CD14-positive monocyte (primary cell): ENCODE data around the gene EPG5. TPM values are rescaled to one million over a fixed set of nuclear protein-coding genes. Genes with fewer than 3 reads are reported as not detected.

ENCODE experiments used
- DNase-seq, 3 donors: peaks; one replicate each; pipeline ENCODE4 v3.0.0-alpha.2; 2011 to 2022
- H2AFZ ChIP-seq: 2 replicates; pipeline ENCODE4 v1.6.0; 2012; ENCODE audit warnings: mild to moderate bottlenecking, low read depth, low read length, inconsistent platforms; ENCODE audit not compliant: insufficient read depth, poor library complexity, severe bottlenecking
- H3K27ac ChIP-seq, 2 donors: 1 replicate in 1 of 2; 2 replicates in 1 of 2; pipeline ENCODE4 v1.5.1; 2012 to 2013; ENCODE audit warnings: low read length in 2 of 2, control low read depth in 1 of 2, inconsistent platforms in 1 of 2, low read depth in 1 of 2, mild to moderate bottlenecking in 1 of 2
- H3K27me3 ChIP-seq, 2 donors: one replicate each; pipeline versions ENCODE4 v1.6.0 to v1.6.1; 2011 to 2013; ENCODE audit warnings: low read length in 2 of 2; ENCODE audit not compliant: control insufficient read depth in 2 of 2, insufficient read depth in 2 of 2
- H3K36me3 ChIP-seq, 2 donors: replicated peaks in 1 of 2; 1 replicate in 1 of 2; 2 replicates in 1 of 2; pipeline versions ENCODE4 v1.5.1 to v1.6.1; 2012 to 2013; ENCODE audit warnings: low read length in 2 of 2, control low read depth in 1 of 2, inconsistent platforms in 1 of 2, mild to moderate bottlenecking in 1 of 2; ENCODE audit not compliant: insufficient read depth in 2 of 2, control insufficient read depth in 1 of 2
- H3K4me1 ChIP-seq, 2 donors: 1 replicate in 1 of 2; 2 replicates in 1 of 2; pipeline versions ENCODE4 v1.5.1 to v1.6.1; 2012 to 2013; ENCODE audit warnings: low read length in 2 of 2, control low read depth in 1 of 2, inconsistent platforms in 1 of 2, mild to moderate bottlenecking in 1 of 2, moderate library complexity in 1 of 2; ENCODE audit not compliant: insufficient read depth in 2 of 2, control insufficient read depth in 1 of 2
- H3K4me2 ChIP-seq: replicated peaks from 2 replicates; pipeline ENCODE3; 2012; ENCODE audit warnings: low read length, moderate library complexity, mild to moderate bottlenecking; ENCODE audit not compliant: poor library complexity, severe bottlenecking; ENCODE audit errors: extremely low read depth
- H3K4me3 ChIP-seq, 3 experiments: fragments of 200-600 bp in 1 of 3; sonication (generic) in 1 of 3; replicated peaks in 1 of 3; 1 replicate in 2 of 3; 2 replicates in 1 of 3; pipeline ENCODE4 v1.5.1; 2011 to 2013; ENCODE audit warnings: low read length in 3 of 3, mild to moderate bottlenecking in 3 of 3, control low read depth in 2 of 3, low read depth in 2 of 3, inconsistent platforms in 1 of 3, moderate library complexity in 1 of 3
- H3K79me2 ChIP-seq: 2 replicates; pipeline ENCODE4 v1.6.0; 2012; ENCODE audit warnings: mild to moderate bottlenecking, control low read depth, inconsistent platforms, low read length, moderate library complexity; ENCODE audit not compliant: insufficient read depth
- H3K9ac ChIP-seq: 2 replicates; pipeline ENCODE4 v1.6.0; 2017; ENCODE audit warnings: low read length, mild to moderate bottlenecking; ENCODE audit not compliant: insufficient read depth, poor library complexity, severe bottlenecking
- H3K9me3 ChIP-seq, 2 donors: replicated peaks in 1 of 2; 1 replicate in 1 of 2; 2 replicates in 1 of 2; pipeline versions ENCODE4 v1.5.1 to v1.6.1; 2012 to 2013; ENCODE audit warnings: low read length in 2 of 2, control low read depth in 1 of 2; ENCODE audit not compliant: control insufficient read depth in 1 of 2, insufficient read depth in 1 of 2
- H4K20me1 ChIP-seq: 2 replicates; pipeline ENCODE4 v1.6.0; 2012; ENCODE audit warnings: mild to moderate bottlenecking, low read length, control low read depth, moderate library complexity; ENCODE audit not compliant: insufficient read depth
- H3K27ac Mint-ChIP-seq, 7 donors: one replicate each; pipeline ENCODE4 v1.8.0; 2020; ENCODE audit warnings: mild to moderate bottlenecking in 7 of 7, mixed read lengths in 7 of 7, moderate library complexity in 6 of 7, inconsistent platforms in 2 of 7
- H3K27me3 Mint-ChIP-seq, 3 donors: one replicate each; pipeline ENCODE4 v1.8.0; 2021 to 2022; ENCODE audit warnings: low read depth in 3 of 3, mild to moderate bottlenecking in 3 of 3, mixed read lengths in 3 of 3, moderate library complexity in 3 of 3, inconsistent platforms in 1 of 3
- H3K36me3 Mint-ChIP-seq, 2 donors: one replicate each; pipeline ENCODE4 v1.8.0; 2020; ENCODE audit warnings: mixed read lengths in 2 of 2, inconsistent platforms in 1 of 2, mild to moderate bottlenecking in 1 of 2
- H3K4me1 Mint-ChIP-seq: one replicate; pipeline ENCODE4 v1.8.0; 2020; ENCODE audit warnings: mild to moderate bottlenecking, mixed read lengths
- H3K4me3 Mint-ChIP-seq, 2 donors: one replicate each; pipeline ENCODE4 v1.8.0; 2020; ENCODE audit warnings: mild to moderate bottlenecking in 2 of 2, mixed read lengths in 2 of 2, moderate library complexity in 1 of 2
- H3K9me3 Mint-ChIP-seq, 7 donors: one replicate each; pipeline ENCODE4 v1.8.0; 2020 to 2022; ENCODE audit warnings: mixed read lengths in 7 of 7, mild to moderate bottlenecking in 6 of 7, moderate library complexity in 6 of 7, inconsistent platforms in 2 of 7
- WGBS: methylation state at CpG from one replicate; pipeline ENCODE4 v1.1.5; 2013; ENCODE audit warnings: missing lambda C conversion rate; ENCODE audit not compliant: insufficient coverage; 5-methylcytosine and 5-hydroxymethylcytosine counted together
- intact Hi-C, 2 donors: fragments of 100-400 bp; cut with micrococcal nuclease; formaldehyde crosslinking; loops; one replicate each; pipeline versions ENCODE4 v1.15.0 to v1.15.1; 2023
- polyA plus RNA-seq, 3 donors: library from polyadenylated mRNA; depleted of rRNA in 1 of 3; unstranded in 2 of 3; stranded (reverse) in 1 of 3; fragments of 300-500 nt in 2 of 3; fragments of >200 nt in 1 of 3; fragmentation: Illumina TruSeq in 2 of 3; gene quantifications; 1 replicate in 2 of 3; 2 replicates in 1 of 3; pipeline ENCODE4 v1.2.3, GENCODE V29; 2012 to 2021
- TF ChIP-seq, protein P1 (sequence below): fragments of 200-600 bp; IDR thresholded peaks from one replicate; pipeline ENCODE4 v1.8.0; 2022; ENCODE audit warnings: antibody characterized with exemption, mild to moderate bottlenecking

Gene EPG5
- polyA plus RNA-seq, 3 donors, result 1.3 to 15.9 (median 1.4) TPM

DNA sequence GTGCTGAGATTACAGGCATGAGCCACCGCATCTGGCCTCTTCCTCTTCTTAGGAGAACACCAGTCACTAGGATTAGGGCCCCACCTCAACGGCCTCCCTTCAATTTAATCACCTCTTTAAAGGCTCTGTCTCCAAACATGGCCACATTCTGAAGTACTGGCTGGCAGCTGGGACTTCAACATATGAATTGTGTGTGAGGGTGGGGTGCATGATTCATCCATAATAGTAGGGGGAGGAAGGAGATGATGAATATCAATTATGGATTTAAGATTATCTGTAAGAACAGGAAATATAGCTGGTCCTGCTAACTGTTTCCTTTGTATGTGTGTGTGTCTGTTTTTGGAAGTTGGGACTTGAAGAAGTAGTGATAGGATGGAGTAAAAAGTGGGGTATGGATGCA is 14.7 kb upstream of the EPG5 start:
- H3K27me3 Mint-ChIP-seq, result peaks cover 0 to 2% (median 0%) of the 10 kb centered on the region in 3 donors
- intact Hi-C loops, result no loop called here
- H3K4me1 Mint-ChIP-seq, result peaks cover 52% of the 10 kb centered on the region
- Histone ChIP-seq H3K4me2 (no peak overlapping the region), H3K27ac (no peak overlapping the region), H2AFZ (no peak overlapping the region), H3K27me3 (no peaks in the 10 kb centered on the region), H3K36me3 (peaks cover 0 to 18% of the 10 kb centered on the region in 2 donors), H3K9ac (no peak overlapping the region), H3K79me2 (no peaks in the 10 kb centered on the region), H3K4me1 (peaks cover 16 to 32% of the 10 kb centered on the region in 2 donors), H4K20me1 (no peaks in the 10 kb centered on the region), H3K4me3 (no peak overlapping the region), H3K9me3 (no peaks in the 10 kb centered on the region)
- no peak overlapping the region for H3K4me3 Mint-ChIP-seq
- no peak for DNase-seq
- peaks cover 9 to 22% of the 10 kb centered on the region in 2 donors for H3K36me3 Mint-ChIP-seq
- TF ChIP-seq, protein P1, sequence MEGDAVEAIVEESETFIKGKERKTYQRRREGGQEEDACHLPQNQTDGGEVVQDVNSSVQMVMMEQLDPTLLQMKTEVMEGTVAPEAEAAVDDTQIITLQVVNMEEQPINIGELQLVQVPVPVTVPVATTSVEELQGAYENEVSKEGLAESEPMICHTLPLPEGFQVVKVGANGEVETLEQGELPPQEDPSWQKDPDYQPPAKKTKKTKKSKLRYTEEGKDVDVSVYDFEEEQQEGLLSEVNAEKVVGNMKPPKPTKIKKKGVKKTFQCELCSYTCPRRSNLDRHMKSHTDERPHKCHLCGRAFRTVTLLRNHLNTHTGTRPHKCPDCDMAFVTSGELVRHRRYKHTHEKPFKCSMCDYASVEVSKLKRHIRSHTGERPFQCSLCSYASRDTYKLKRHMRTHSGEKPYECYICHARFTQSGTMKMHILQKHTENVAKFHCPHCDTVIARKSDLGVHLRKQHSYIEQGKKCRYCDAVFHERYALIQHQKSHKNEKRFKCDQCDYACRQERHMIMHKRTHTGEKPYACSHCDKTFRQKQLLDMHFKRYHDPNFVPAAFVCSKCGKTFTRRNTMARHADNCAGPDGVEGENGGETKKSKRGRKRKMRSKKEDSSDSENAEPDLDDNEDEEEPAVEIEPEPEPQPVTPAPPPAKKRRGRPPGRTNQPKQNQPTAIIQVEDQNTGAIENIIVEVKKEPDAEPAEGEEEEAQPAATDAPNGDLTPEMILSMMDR, result no peak
- H3K27ac Mint-ChIP-seq, result peak overlapping the region in 2 of 7 donors; percentile 64 to 77
- 80% methylated on average over 1 of the region's 2 CpGs for WGBS
- H3K9me3 Mint-ChIP-seq, result no peaks in the 10 kb centered on the region

DNA sequence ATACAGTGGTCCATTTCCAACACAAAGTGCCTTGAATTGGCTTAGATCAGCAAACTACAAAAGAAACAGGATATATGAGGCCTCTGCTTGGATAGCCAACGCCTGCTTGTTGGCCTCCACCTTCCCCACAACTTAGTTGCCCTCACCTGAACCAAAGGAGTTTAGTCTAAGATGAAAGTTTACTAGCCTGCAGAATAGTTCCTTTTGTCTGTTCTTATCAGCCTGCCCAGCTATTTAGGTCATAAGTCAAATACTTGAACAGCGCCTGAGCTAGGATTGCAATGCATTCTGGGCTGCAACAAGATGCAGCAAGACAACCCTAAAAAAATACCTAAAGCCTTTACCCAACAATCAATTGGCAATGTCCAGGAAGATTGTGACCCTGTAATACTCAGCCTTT is 13.1 kb upstream of the EPG5 start:
- Histone ChIP-seq H3K4me3 (no peak overlapping the region), H3K9ac (no peak overlapping the region), H3K9me3 (no peaks in the 10 kb centered on the region), H3K27me3 (no peaks in the 10 kb centered on the region), H3K4me2 (no peak overlapping the region), H4K20me1 (no peaks in the 10 kb centered on the region), H3K79me2 (no peaks in the 10 kb centered on the region), H2AFZ (no peak overlapping the region), H3K4me1 (peaks cover 16 to 32% of the 10 kb centered on the region in 2 donors), H3K27ac (no peak overlapping the region), H3K36me3 (peaks cover 0 to 12% of the 10 kb centered on the region in 2 donors)
- intact Hi-C loops, result no loop called here
- Mint-ChIP-seq H3K4me1 (peaks cover 45% of the 10 kb centered on the region), H3K36me3 (peaks cover 6 to 22% of the 10 kb centered on the region in 2 donors), H3K9me3 (no peaks in the 10 kb centered on the region), H3K27me3 (peaks cover 0 to 2% (median 0%) of the 10 kb centered on the region in 3 donors), H3K27ac (no peak overlapping the region), H3K4me3 (no peak overlapping the region)
- TF ChIP-seq, protein P1, result no peak
- DNase-seq, result no peak
- 100% methylated on average over 1 of the region's 2 CpGs for WGBS
